ENCODE results near the gene SLC16A4.
A peak's percentile ranks its signal among the peaks of the same experiment; 100 is the strongest.

Gene SLC16A4

GRCh38 chr1:110393691-110394492 is 3.1 kb upstream of the SLC16A4 start:
- TF ChIP-seq CTCF (conservative IDR thresholded peaks at IDR 0.05; ENCODE audit: low read depth, low read length) = no peak
- no peak overlapping the region for H3K4me3 ChIP-seq (ENCODE audit: low read length)
- no peak for DNase-seq (ENCODE audit: low read depth)

DNA sequence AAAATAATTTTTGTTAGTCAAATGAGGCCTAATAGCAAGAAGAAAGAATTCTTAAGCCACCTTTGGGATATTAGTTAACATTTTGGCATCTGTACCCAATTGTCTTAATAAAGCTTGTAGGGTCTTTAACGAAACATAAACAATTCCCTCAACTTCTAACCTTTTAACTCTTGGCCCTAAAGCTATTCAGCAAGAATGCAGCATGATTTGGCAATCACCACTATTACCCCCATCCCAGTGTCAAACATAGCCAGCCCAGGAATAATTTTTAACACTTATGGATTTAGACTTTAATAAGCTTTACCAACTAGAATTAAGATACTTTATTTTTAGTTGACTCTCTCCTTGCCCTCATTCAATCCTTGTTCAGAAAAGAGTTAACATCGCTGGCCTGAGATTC is 2.5 kb upstream of the SLC16A4 start:
- TF ChIP-seq CTCF (conservative IDR thresholded peaks at IDR 0.05; ENCODE audit: low read depth, low read length) = no peak
- H3K4me3 ChIP-seq (ENCODE audit: low read length) = no peak overlapping the region
- no peak for DNase-seq (ENCODE audit: low read depth)

DNA sequence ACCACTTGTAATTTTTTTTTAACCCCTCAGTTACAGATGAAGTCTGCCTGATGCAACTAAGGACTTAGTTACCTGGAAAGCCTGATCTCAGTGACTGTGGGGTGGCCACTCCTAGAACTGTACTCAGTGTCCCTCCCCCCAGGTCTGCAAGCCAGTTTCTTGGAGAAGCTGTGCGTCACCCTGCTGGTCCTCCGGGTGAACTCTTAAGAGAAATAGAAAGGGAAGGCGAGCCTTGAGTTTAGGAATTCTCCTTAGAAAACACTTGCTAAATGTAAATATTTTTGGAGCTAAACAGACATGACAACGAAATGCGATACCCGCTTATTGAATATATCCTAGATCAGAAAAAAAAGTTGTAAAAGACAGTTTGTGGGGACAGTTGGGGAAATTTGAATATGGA is 730 bp downstream of the SLC16A4 start:
- peak; percentile 52 for DNase-seq (ENCODE audit: low read depth)
- peak; percentile 12 for TF ChIP-seq CTCF (conservative IDR thresholded peaks at IDR 0.05; ENCODE audit: low read depth, low read length)
- peak overlapping the region; percentile 37 for H3K4me3 ChIP-seq (ENCODE audit: low read length)

- no peak overlapping the region for H3K4me3 ChIP-seq (ENCODE audit: low read length)
- no peak for DNase-seq (ENCODE audit: low read depth)
- no peak for TF ChIP-seq CTCF (conservative IDR thresholded peaks at IDR 0.05; ENCODE audit: low read depth, low read length)
Measured at GRCh38 chr1:110387048-110387754, 3.6 kb downstream of the SLC16A4 start.

- no peak for TF ChIP-seq CTCF (conservative IDR thresholded peaks at IDR 0.05; ENCODE audit: low read depth, low read length)
- no peak overlapping the region for H3K4me3 ChIP-seq (ENCODE audit: low read length)
- DNase-seq (ENCODE audit: low read depth) = no peak
Measured at GRCh38 chr1:110385369-110385768, 5.5 kb downstream of the SLC16A4 start.

DNA sequence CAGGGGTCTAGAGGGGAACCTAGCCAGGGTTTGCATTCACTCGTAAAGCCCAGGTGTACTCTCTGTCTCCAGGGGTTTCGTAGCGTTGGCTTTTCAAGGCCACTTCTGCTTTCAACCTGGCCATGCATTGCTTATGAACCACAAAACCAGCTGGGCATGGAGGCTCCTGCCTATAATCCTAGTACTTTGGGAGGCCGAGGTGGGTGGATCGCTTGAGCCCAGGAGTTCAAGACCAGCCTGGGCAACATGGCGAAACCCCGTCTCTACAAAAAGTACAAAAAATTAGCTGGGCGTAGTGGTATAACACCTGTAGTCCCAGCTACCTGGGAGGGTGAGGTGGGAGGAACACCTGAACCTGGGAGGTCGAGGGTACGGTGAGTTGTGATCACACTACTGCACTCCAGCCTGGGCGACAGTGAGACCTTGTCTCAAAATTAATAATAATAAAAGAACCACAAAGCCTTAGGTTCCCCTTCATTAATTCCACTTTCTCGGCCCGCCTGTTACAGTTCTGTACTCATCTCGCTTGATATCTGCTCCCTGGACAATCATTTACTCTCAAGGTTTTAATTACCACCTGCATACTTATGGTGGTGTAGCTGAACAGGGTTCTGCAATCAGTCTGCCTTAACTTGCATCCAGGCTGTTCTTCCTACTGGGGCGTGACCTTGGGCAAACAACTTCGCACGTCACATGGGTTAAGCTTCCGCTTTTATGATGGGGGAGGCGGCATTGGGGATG is 6.1 kb downstream of the SLC16A4 start:
- no peak overlapping the region for H3K4me3 ChIP-seq (ENCODE audit: low read length)
- DNase-seq (ENCODE audit: low read depth) = no peak
- no peak for TF ChIP-seq CTCF (conservative IDR thresholded peaks at IDR 0.05; ENCODE audit: low read depth, low read length)
